A549 (cell line): ENCODE results near the gene CPT1A. TPM values are rescaled to one million over a fixed set of nuclear protein-coding genes. Genes with fewer than 3 reads are reported as not detected.

Experiments
- ATAC-seq, 2 experiments: fragments of 200-7000 bp in 1 of 2; fragments of >200 bp in 1 of 2; cut with Nextera tagmentation in 1 of 2; cut with Tn5 transposase in 1 of 2; 3 replicates each; pipeline versions ENCODE4 v1.8.0 to v1.9.1; 2018 to 2020; ENCODE audit warnings: mild to moderate bottlenecking in 1 of 2, moderate library complexity in 1 of 2
- CTCF ChIA-PET: fragments of 300-600 bp; sonication (Branson Sonifier 250); formaldehyde crosslinking; extraction: SDS; loops from one replicate; lab custom pipeline; 2021; ENCODE audit warnings: antibody characterized with exemption, inconsistent platforms; lab: Yijun Ruan, JAX
- POLR2A ChIA-PET: fragments of 350-600 bp; formaldehyde crosslinking; extraction: SDS; loops from one replicate; lab custom pipeline; 2021; ENCODE audit warnings: antibody characterized with exemption, inconsistent platforms; lab: Yijun Ruan, JAX
- DNase-seq, 2 experiments: peaks; one replicate each; pipeline versions ENCODE4 v3.0.0 to v3.0.0-alpha.2; 2011 to 2016; ENCODE audit warnings: low read depth in 1 of 2, low spot score in 1 of 2
- FAIRE-seq: peaks from 2 replicates; lab custom pipeline; 2011; peaks lifted over from hg19 to GRCh38; lab: Jason Lieb, UNC
- H3K27ac ChIP-seq, 2 experiments: fragments of >200 bp; sonication (Bioruptor Twin); formaldehyde crosslinking; 3 replicates each; pipeline ENCODE4 v1.5.1; 2016 to 2017
- H3K4me1 ChIP-seq: fragments of >200 bp; sonication (Bioruptor Twin); formaldehyde crosslinking; 3 replicates; pipeline ENCODE4 v1.6.1; 2016
- H3K4me2 ChIP-seq: fragments of >200 bp; sonication (Bioruptor Twin); formaldehyde crosslinking; 3 replicates; pipeline ENCODE4 v1.6.1; 2016
- H3K4me3 ChIP-seq: fragments of >200 bp; sonication (Bioruptor Twin); formaldehyde crosslinking; 3 replicates; pipeline ENCODE4 v1.5.1; 2016
- H3K9me3 ChIP-seq: fragments of >200 bp; sonication (Bioruptor Twin); formaldehyde crosslinking; 3 replicates; pipeline ENCODE4 v1.6.1; 2016
- ATOH8 ChIP-seq: fragments of 250-450 bp; sonication (Bioruptor Pico); IDR thresholded peaks from 2 replicates; pipeline ENCODE4 v1.5.0; 2020; ENCODE audit warnings: low read depth, mild to moderate bottlenecking, moderate library complexity
- BHLHE40 ChIP-seq: IDR thresholded peaks from 2 replicates; pipeline ENCODE4 v1.6.1; 2012; ENCODE audit warnings: low read depth, low read length, inconsistent platforms
- CHD4 ChIP-seq: fragments of 200-600 bp; sonication (generic); IDR thresholded peaks from 2 replicates; pipeline ENCODE4 v1.6.1; 2016; ENCODE audit warnings: antibody characterized with exemption, mild to moderate bottlenecking, borderline replicate concordance
- EHF ChIP-seq: fragments of 250-450 bp; sonication (Bioruptor Pico); IDR thresholded peaks from 2 replicates; pipeline ENCODE4 v1.5.0; 2020; ENCODE audit warnings: mild to moderate bottlenecking
- ESRRA ChIP-seq: fragments of 150-350 bp; IDR thresholded peaks from 2 replicates; pipeline ENCODE4 v1.6.1; 2014; ENCODE audit warnings: mild to moderate bottlenecking, low read length, borderline replicate concordance
- FOSB ChIP-seq: fragments of 250-450 bp; sonication (Bioruptor Pico); IDR thresholded peaks from 2 replicates; pipeline ENCODE4 v1.5.0; 2020; ENCODE audit warnings: mild to moderate bottlenecking, moderate library complexity
- FOXS1 ChIP-seq: fragments of 250-450 bp; sonication (Bioruptor Pico); IDR thresholded peaks from 2 replicates; pipeline ENCODE4 v1.5.0; 2020; ENCODE audit warnings: mild to moderate bottlenecking, moderate library complexity
- HOXB13 ChIP-seq: fragments of 250-450 bp; sonication (Bioruptor Pico); IDR thresholded peaks from 2 replicates; pipeline ENCODE4 v1.5.0; 2020; ENCODE audit warnings: low read depth, mild to moderate bottlenecking, moderate library complexity
- HOXB5 ChIP-seq: fragments of 250-450 bp; sonication (Bioruptor Pico); IDR thresholded peaks from 2 replicates; pipeline ENCODE4 v1.5.0; 2020; ENCODE audit warnings: mild to moderate bottlenecking, moderate library complexity
- JUN ChIP-seq, 2 experiments: fragments of >200 bp; sonication (Bioruptor Twin); formaldehyde crosslinking; IDR thresholded peaks; 2 replicates in 1 of 2; 3 replicates in 1 of 2; pipeline ENCODE4 v1.6.1; 2016 to 2017
- KDM1A ChIP-seq: fragments of 200-600 bp; sonication (generic); IDR thresholded peaks from 2 replicates; pipeline ENCODE4 v1.6.1; 2016; ENCODE audit warnings: low read depth, mild to moderate bottlenecking
- MAFK ChIP-seq: fragments of 450-650 bp; IDR thresholded peaks from 2 replicates; pipeline ENCODE4 v1.6.1; 2014; ENCODE audit not compliant: partially characterized antibody
- NFE2L2 ChIP-seq: fragments of 150-350 bp; conservative IDR thresholded peaks from 2 replicates; pipeline ENCODE4 v1.6.1; 2014; ENCODE audit warnings: low read length
- PBX3 ChIP-seq: IDR thresholded peaks from 2 replicates; pipeline ENCODE4 v1.6.1; 2012
- POLR2AphosphoS2 ChIP-seq: conservative IDR thresholded peaks from 2 replicates; pipeline ENCODE4 v1.6.1; 2012; ENCODE audit warnings: low read length, improper control_type of control experiment, inconsistent platforms
- RARB ChIP-seq: fragments of 250-450 bp; sonication (Bioruptor Pico); IDR thresholded peaks from 2 replicates; pipeline ENCODE4 v1.8.0; 2021; ENCODE audit warnings: mild to moderate bottlenecking, moderate library complexity
- RCOR1 ChIP-seq: fragments of 150-350 bp; IDR thresholded peaks from 2 replicates; pipeline ENCODE4 v1.6.1; 2014; ENCODE audit warnings: antibody characterized with exemption, low read length, low read depth
- RFX5 ChIP-seq: fragments of 450-650 bp; IDR thresholded peaks from 2 replicates; pipeline ENCODE4 v1.7.1; 2014; ENCODE audit warnings: antibody characterized with exemption, mild to moderate bottlenecking, moderate library complexity
- RNF2 ChIP-seq: fragments of 200-600 bp; sonication (generic); IDR thresholded peaks from 2 replicates; pipeline ENCODE4 v1.6.1; 2016; ENCODE audit warnings: low read depth, mild to moderate bottlenecking, antibody characterized with exemption, moderate library complexity, borderline replicate concordance
- SMC3 ChIP-seq: fragments of >200 bp; sonication (Bioruptor Twin); formaldehyde crosslinking; IDR thresholded peaks from 3 replicates; pipeline ENCODE4 v1.6.1; 2018; ENCODE audit warnings: inconsistent platforms
- TFCP2L1 ChIP-seq: fragments of 250-450 bp; sonication (Bioruptor Pico); IDR thresholded peaks from 2 replicates; pipeline ENCODE4 v1.5.0; 2021; ENCODE audit warnings: mild to moderate bottlenecking
- TP53 ChIP-seq: fragments of 250-450 bp; sonication (Bioruptor Pico); IDR thresholded peaks from 2 replicates; pipeline ENCODE4 v1.5.0; 2021; ENCODE audit warnings: mild to moderate bottlenecking, moderate library complexity
- USF2 ChIP-seq: fragments of 450-650 bp; IDR thresholded peaks from 2 replicates; pipeline ENCODE4 v1.6.1; 2014; ENCODE audit warnings: antibody characterized with exemption
- ZFP36 ChIP-seq: fragments of 450-650 bp; IDR thresholded peaks from 2 replicates; pipeline ENCODE4 v1.6.1; 2014; ENCODE audit warnings: borderline replicate concordance; ENCODE audit not compliant: partially characterized antibody
- ZNF302 ChIP-seq: fragments of 250-450 bp; sonication (Bioruptor Pico); IDR thresholded peaks from 2 replicates; pipeline ENCODE4 v1.9.0; 2021; ENCODE audit warnings: inconsistent platforms, mild to moderate bottlenecking, moderate library complexity
- WGBS: methylation state at CpG from one replicate; pipeline ENCODE4 v1.1.6; 2017; ENCODE audit errors: missing lambda C conversion rate; 5-methylcytosine and 5-hydroxymethylcytosine counted together
- polyA plus RNA-seq, 4 experiments: library from polyadenylated mRNA; depleted of rRNA in 3 of 4; stranded (reverse); fragments of >200 nt; fragmentation: RNase III in 1 of 4; extraction: RNeasy Plus Mini Kit Qiagen cat#74134 plus additional on column Dnase treatment in 1 of 4; gene quantifications; 2 replicates in 3 of 4; 3 replicates in 1 of 4; pipeline ENCODE4 v1.2.3, GENCODE V29; 2011 to 2017
- TF ChIP-seq, protein P1 (sequence below): fragments of >200 bp; sonication (Bioruptor Twin); formaldehyde crosslinking; IDR thresholded peaks from 3 replicates; pipeline ENCODE4 v1.5.1; 2016

CPT1A gene
- polyA plus RNA-seq, 2 of the 4 experiments (the other 2 are of a cell fraction), result 15.0 to 21.4 TPM

DNA sequence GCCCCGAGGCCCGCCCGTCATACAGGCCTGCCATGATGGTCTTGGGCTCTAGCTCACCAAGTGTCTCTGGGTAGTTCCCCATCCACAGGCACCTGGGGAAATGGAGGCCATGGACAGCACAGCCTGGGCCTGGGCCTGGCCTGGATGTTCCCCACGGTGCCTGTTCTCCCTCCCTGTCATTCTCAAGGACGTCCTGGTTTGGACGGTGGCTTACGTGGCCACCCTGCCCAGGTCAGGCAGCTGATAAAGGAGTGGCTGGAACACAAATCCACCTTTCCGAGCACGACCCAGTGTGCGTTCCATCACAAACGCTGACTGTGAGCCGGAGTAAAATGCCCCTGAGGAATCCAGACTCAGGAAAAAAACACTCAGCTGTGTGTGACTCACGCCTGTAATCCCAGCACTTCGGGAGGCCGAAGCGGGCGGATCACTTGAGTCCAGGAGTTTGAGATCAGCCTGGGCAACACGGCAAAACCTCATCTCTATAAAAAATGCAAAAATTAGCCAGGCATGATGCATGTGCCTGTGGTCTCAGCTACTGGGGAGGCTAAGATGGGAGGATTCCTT, 49.2 kb downstream of the CPT1A start:
- ChIA-PET CTCF (interaction anchor here (0.6 to 1.3 kb wide), 2 partner anchors 142 to 149 kb away, joined by 3 read pairs; no protein-coding TSS in a partner anchor), POLR2A (no interaction called here)
- 90% methylated on average over 18 of the region's 18 CpGs for WGBS

GRCh38 chr11:68784653-68785052, 57.1 kb downstream of the CPT1A start:
- Histone ChIP-seq H3K9me3 (no peaks in the 10 kb centered on the region), H3K4me3 (no peak overlapping the region)
- POLR2A ChIA-PET, result no interaction called here

More for the DNA sequence above, 49.2 kb downstream of the CPT1A start:
- H3K9me3 ChIP-seq, result no peaks in the 10 kb centered on the region
- TF ChIP-seq RNF2 (no peak), NFE2L2 (no peak), BHLHE40 (no peak), TFCP2L1 (CRISPR knock-in tag) (no peak), MAFK (no peak), JUN (IDR thresholded peaks at IDR 0.05) (no peak), FOXS1 (CRISPR knock-in tag) (no peak), RARB (CRISPR knock-in tag) (no peak), ZFP36 (no peak), POLR2AphosphoS2 (no peak), RFX5 (no peak), HOXB5 (CRISPR knock-in tag) (no peak), KDM1A (no peak), RCOR1 (no peak)
- ATAC-seq (no peak), DNase-seq (no peak), FAIRE-seq (no peak)
- no peak overlapping the region for H3K4me2 ChIP-seq
- no peaks in the 10 kb centered on the region for H3K4me1 ChIP-seq
- H3K4me3 ChIP-seq, result no peak overlapping the region
- H3K27ac ChIP-seq, result no peak overlapping the region

DNA sequence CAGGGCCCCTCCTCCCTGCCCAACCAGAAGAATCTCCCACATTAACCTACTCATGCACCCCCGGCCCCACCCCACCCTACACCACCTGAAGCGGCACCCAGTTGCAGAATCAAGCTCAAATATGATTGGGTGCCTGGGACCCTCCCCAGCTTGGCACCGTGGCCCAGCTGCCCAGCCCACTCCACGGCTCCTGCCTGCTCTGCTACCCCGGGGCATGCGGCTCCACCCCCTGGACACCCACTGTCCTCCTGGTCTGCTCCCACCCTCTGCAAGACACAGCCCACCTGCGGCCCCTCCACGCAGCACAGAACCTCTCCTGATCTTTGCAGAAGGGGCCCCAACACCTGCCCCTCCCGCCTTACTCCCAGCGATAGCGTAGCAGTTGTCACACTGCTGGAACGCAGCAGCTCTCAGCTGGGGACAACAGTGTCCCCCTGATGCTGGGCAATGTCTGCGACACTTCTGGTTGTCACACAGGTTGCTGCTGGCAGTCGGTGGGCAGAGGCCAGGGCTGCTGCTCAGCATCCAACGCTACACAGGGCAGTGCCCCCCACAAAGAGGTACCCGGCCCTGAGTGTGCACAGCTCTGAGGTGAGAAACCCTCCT, 58.4 kb downstream of the CPT1A start:
- Histone ChIP-seq H3K4me1 (no peaks in the 10 kb centered on the region), H3K27ac (no peak overlapping the region), H3K4me2 (no peak overlapping the region), H3K4me3 (no peak overlapping the region), H3K9me3 (no peaks in the 10 kb centered on the region)
- ATAC-seq, result peak in 1 of 2 experiments; percentile 50; a peak in 1 of 6 replicates
- 89% methylated on average over 13 of the region's 16 CpGs for WGBS
- POLR2A ChIA-PET, result no interaction called here
- no peak for TF ChIP-seq KDM1A
- TF ChIP-seq EHF (CRISPR knock-in tag), result no peak
- no peak for TF ChIP-seq USF2
- TF ChIP-seq SMC3, result no peak
- no peak for TF ChIP-seq CHD4
- TF ChIP-seq ZNF302 (CRISPR knock-in tag), result no peak
- TF ChIP-seq ESRRA, result no peak
- no peak for TF ChIP-seq ATOH8
- no peak for TF ChIP-seq TP53
- no peak for TF ChIP-seq HOXB13 (CRISPR knock-in tag)
- CTCF ChIA-PET, result interaction anchor here (1.5 kb wide), 1 partner anchor 16 kb away, joined by 5 read pairs; no protein-coding TSS in a partner anchor
- no peak for FAIRE-seq
- no peak for DNase-seq

More at GRCh38 chr11:68784653-68785052, 57.1 kb downstream of the CPT1A start:
- CTCF ChIA-PET, result interaction anchor here (0.9 kb wide), 1 partner anchor 16 kb away, joined by 3 read pairs; no protein-coding TSS in a partner anchor
- H3K4me2 ChIP-seq, result no peak overlapping the region
- ATAC-seq (no peak), DNase-seq (no peak), FAIRE-seq (no peak)
- TF ChIP-seq PBX3, result no peak
- TF ChIP-seq MAFK, result no peak
- no peak for TF ChIP-seq FOSB (CRISPR knock-in tag)
- no peak for TF ChIP-seq BHLHE40
- TF ChIP-seq, protein P1, sequence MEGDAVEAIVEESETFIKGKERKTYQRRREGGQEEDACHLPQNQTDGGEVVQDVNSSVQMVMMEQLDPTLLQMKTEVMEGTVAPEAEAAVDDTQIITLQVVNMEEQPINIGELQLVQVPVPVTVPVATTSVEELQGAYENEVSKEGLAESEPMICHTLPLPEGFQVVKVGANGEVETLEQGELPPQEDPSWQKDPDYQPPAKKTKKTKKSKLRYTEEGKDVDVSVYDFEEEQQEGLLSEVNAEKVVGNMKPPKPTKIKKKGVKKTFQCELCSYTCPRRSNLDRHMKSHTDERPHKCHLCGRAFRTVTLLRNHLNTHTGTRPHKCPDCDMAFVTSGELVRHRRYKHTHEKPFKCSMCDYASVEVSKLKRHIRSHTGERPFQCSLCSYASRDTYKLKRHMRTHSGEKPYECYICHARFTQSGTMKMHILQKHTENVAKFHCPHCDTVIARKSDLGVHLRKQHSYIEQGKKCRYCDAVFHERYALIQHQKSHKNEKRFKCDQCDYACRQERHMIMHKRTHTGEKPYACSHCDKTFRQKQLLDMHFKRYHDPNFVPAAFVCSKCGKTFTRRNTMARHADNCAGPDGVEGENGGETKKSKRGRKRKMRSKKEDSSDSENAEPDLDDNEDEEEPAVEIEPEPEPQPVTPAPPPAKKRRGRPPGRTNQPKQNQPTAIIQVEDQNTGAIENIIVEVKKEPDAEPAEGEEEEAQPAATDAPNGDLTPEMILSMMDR, result no peak
- 97% methylated on average over 12 of the region's 16 CpGs for WGBS
- H3K4me1 ChIP-seq, result no peaks in the 10 kb centered on the region
- H3K27ac ChIP-seq, result no peak overlapping the region
